CD1c-positive myeloid dendritic cell (primary cell): ENCODE results near the gene NTNG1.

Experiments used
- DNase-seq: peaks from one replicate; pipeline ENCODE4 v3.0.0-alpha.2; 2016; ENCODE audit errors: extremely low spot score

NTNG1 gene

GRCh38 chr1:107454791-107455190 lies 314.0 kb downstream of the NTNG1 start:
- no peak for DNase-seq

GRCh38 chr1:107457989-107458388 lies 317.1 kb downstream of the NTNG1 start:
- DNase-seq: no peak

- no peak for DNase-seq
Measured at GRCh38 chr1:107459204-107459904, 318.5 kb downstream of the NTNG1 start.

GRCh38 chr1:107460035-107460434 lies 319.2 kb downstream of the NTNG1 start:
- no peak for DNase-seq

GRCh38 chr1:107464827-107465226 lies 324.0 kb downstream of the NTNG1 start:
- no peak for DNase-seq

- DNase-seq: no peak
Measured at GRCh38 chr1:107467286-107467685, 326.4 kb downstream of the NTNG1 start.

- no peak for DNase-seq
Measured at GRCh38 chr1:107467811-107468210, 327.0 kb downstream of the NTNG1 start.

GRCh38 chr1:107473065-107473464 lies 332.2 kb downstream of the NTNG1 start:
- DNase-seq: no peak

- DNase-seq: no peak
Measured at GRCh38 chr1:107474877-107475612, 334.2 kb downstream of the NTNG1 start.

GRCh38 chr1:107477233-107477632 lies 336.4 kb downstream of the NTNG1 start:
- DNase-seq: peak; percentile 15

GRCh38 chr1:107479865-107480350 lies 339.1 kb downstream of the NTNG1 start:
- DNase-seq: no peak

- no peak for DNase-seq
Measured at GRCh38 chr1:107480548-107481415, 339.9 kb downstream of the NTNG1 start.

GRCh38 chr1:107481756-107482384 lies 341.0 kb downstream of the NTNG1 start:
- no peak for DNase-seq

- DNase-seq: no peak
Measured at GRCh38 chr1:107483949-107484348, 343.1 kb downstream of the NTNG1 start.

- no peak for DNase-seq
Measured at GRCh38 chr1:107486349-107486748, 345.5 kb downstream of the NTNG1 start.

GRCh38 chr1:107487506-107487905 lies 346.7 kb downstream of the NTNG1 start:
- no peak for DNase-seq

GRCh38 chr1:107491582-107491981 lies 350.7 kb downstream of the NTNG1 start:
- no peak for DNase-seq

GRCh38 chr1:107493111-107493716 lies 352.4 kb downstream of the NTNG1 start:
- no peak for DNase-seq

GRCh38 chr1:107494061-107494460 lies 353.2 kb downstream of the NTNG1 start:
- no peak for DNase-seq

- DNase-seq: no peak
Measured at GRCh38 chr1:107496002-107496401, 355.2 kb downstream of the NTNG1 start.

- no peak for DNase-seq
Measured at GRCh38 chr1:107499139-107499744, 358.4 kb downstream of the NTNG1 start.
